ENCODE results near the gene CDC37. TPM values are rescaled to one million over a fixed set of nuclear protein-coding genes. Genes with fewer than 3 reads are reported as not detected.
A peak's percentile ranks its signal among the peaks of the same experiment; 100 is the strongest.

Gene CDC37
- total and polyA plus RNA-seq, 7 donors = 165 to 268 (median 182) TPM

GRCh38 chr19:10421240-10422045 is 18.1 kb upstream of the CDC37 start:
- Histone ChIP-seq H3K4me3 (no peak overlapping the region), H3K9me3 (no peaks in the 10 kb centered on the region), H3K27ac (no peak overlapping the region), H3K27me3 (ENCODE audit: insufficient read depth in 3 of 3, low read length in 2 of 3) (peaks cover 0 to 70% (median 26%) of the 10 kb centered on the region in 3 donors), H3K4me1 (peaks cover 18% of the 10 kb centered on the region), H3K36me3 (ENCODE audit: insufficient read depth in 1 of 2, low read depth in 1 of 2) (no peaks in the 10 kb centered on the region)
- intact Hi-C loops (cut with DNase I) = no loop called here
- DNase-seq (no peak), ATAC-seq (no peak)
- 20 to 24% (median 24%) methylated on average over 17 of the region's 17 CpGs for WGBS, 3 donors
- TF ChIP-seq, protein P1, sequence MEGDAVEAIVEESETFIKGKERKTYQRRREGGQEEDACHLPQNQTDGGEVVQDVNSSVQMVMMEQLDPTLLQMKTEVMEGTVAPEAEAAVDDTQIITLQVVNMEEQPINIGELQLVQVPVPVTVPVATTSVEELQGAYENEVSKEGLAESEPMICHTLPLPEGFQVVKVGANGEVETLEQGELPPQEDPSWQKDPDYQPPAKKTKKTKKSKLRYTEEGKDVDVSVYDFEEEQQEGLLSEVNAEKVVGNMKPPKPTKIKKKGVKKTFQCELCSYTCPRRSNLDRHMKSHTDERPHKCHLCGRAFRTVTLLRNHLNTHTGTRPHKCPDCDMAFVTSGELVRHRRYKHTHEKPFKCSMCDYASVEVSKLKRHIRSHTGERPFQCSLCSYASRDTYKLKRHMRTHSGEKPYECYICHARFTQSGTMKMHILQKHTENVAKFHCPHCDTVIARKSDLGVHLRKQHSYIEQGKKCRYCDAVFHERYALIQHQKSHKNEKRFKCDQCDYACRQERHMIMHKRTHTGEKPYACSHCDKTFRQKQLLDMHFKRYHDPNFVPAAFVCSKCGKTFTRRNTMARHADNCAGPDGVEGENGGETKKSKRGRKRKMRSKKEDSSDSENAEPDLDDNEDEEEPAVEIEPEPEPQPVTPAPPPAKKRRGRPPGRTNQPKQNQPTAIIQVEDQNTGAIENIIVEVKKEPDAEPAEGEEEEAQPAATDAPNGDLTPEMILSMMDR (IDR thresholded peaks at IDR 0.05) = no peak

GRCh38 chr19:10420444-10421239 is 17.3 kb upstream of the CDC37 start, which contains the start of gene PDE4A:
Gene PDE4A (plus strand): TSS chr19:10420538. CDS start chr19:10420765, 227 bp downstream.
- no peaks in the 10 kb centered on the region for H3K36me3 ChIP-seq (ENCODE audit: insufficient read depth in 1 of 2, low read depth in 1 of 2)
- 1% methylated on average over 38 to 102 of the region's 104 CpGs for WGBS, 3 donors
- peaks cover 0 to 70% (median 26%) of the 10 kb centered on the region in 3 donors for H3K27me3 ChIP-seq (ENCODE audit: insufficient read depth in 3 of 3, low read length in 2 of 3)
- H3K9me3 ChIP-seq = no peaks in the 10 kb centered on the region
- H3K4me3 ChIP-seq = peak within 1 kb of the TSS; percentile 40
- DNase-seq (peak in 1 of 2 donors; percentile 60), ATAC-seq (no peak)
- H3K27ac ChIP-seq = no peak within 1 kb of the TSS
- H3K4me1 ChIP-seq = peaks cover 22% of the 10 kb centered on the region
- TF ChIP-seq, protein P1 (IDR thresholded peaks at IDR 0.05) = peak; percentile 21
- intact Hi-C loops (cut with DNase I) = no loop called here

DNA sequence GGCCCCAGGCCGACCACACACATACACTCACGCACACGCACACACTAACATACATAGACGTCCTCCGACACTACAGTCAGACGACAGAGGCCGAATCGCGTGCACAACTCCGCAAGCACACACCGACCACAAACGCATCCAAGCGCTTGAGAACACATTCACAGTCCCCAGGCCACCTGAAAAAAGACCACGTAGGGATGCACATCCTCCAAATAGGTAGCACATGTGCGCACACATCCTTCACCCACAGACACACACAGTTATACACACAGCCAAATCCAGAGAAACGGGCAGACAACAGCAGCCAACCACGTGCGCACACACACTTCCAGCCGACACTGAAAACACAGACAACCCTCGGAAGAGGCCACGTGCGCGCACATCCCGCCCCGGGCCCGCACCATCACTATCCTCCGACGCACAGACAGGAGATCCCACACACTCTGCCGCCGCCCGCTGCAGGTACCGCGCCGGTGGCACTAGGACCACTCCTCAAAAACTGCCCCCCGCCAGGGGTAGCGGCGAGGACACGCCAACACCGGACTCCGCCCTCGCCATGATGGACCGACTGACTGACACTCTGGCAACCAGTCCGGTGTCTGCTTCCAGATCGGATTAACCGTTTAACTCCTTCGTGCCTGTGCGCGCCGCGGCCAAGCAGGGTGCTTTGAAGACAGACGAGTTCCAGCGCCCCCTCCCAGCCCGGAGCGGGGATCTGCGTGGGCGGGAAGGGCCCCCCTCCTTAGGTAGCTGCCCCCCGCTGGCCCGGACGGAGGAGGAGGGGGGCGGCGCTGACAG is 16.5 kb upstream of the CDC37 start:
- TF ChIP-seq, protein P1 (IDR thresholded peaks at IDR 0.05) = no peak
- ATAC-seq (no peak), DNase-seq (peak in 1 of 2 donors; percentile 62)
- peak overlapping the region; percentile 40 for H3K4me3 ChIP-seq
- no peaks in the 10 kb centered on the region for H3K9me3 ChIP-seq
- H3K36me3 ChIP-seq (ENCODE audit: insufficient read depth in 1 of 2, low read depth in 1 of 2) = no peaks in the 10 kb centered on the region
- H3K4me1 ChIP-seq = peaks cover 22% of the 10 kb centered on the region
- H3K27ac ChIP-seq = no peak overlapping the region
- 0 to 1% (median 1%) methylated on average over 55 to 58 of the region's 61 CpGs for WGBS, 3 donors
- H3K27me3 ChIP-seq (ENCODE audit: insufficient read depth in 3 of 3, low read length in 2 of 3) = peaks cover 0 to 70% (median 26%) of the 10 kb centered on the region in 3 donors
- intact Hi-C loops (cut with DNase I) = no loop called here

- 0 to 1% (median 0%) methylated on average over 23 to 40 of the region's 40 CpGs for WGBS, 3 donors
- Histone ChIP-seq H3K9me3 (no peaks in the 10 kb centered on the region), H3K36me3 (ENCODE audit: insufficient read depth in 1 of 2, low read depth in 1 of 2) (no peaks in the 10 kb centered on the region), H3K4me3 (peak overlapping the region; percentile 40), H3K27ac (no peak overlapping the region), H3K4me1 (peaks cover 22% of the 10 kb centered on the region), H3K27me3 (ENCODE audit: insufficient read depth in 3 of 3, low read length in 2 of 3) (peaks cover 0 to 70% (median 26%) of the 10 kb centered on the region in 3 donors)
- intact Hi-C loops (cut with DNase I) = no loop called here
- peak in 1 of 2 donors; percentile 62 for DNase-seq
- peak in 2 of 4 donors; percentile 19 to 33 for ATAC-seq
- TF ChIP-seq, protein P1 (IDR thresholded peaks at IDR 0.05) = no peak
These were observed 15.9 kb upstream of the CDC37 start for GRCh38 chr19:10419200-10419645.
